Stomach (tissue), 9 donors: ENCODE results near the gene SGCE. TPM values are rescaled to one million over a fixed set of nuclear protein-coding genes. Genes with fewer than 3 reads are reported as not detected.
A peak's percentile ranks its signal among the peaks of the same experiment; 100 is the strongest.

Experiments used
- DNase-seq, 2 donors: peaks; one replicate each; pipeline versions ENCODE4 v3.0.0 to v3.0.0-alpha.2; 2013 to 2019
- H3K27ac ChIP-seq, 5 donors: fragments of 200-600 bp in 4 of 5; sonication (generic) in 4 of 5; one replicate each; pipeline ENCODE4 v1.5.1; 2013 to 2019; ENCODE audit warnings: mild to moderate bottlenecking in 1 of 5, moderate library complexity in 1 of 5
- H3K27me3 ChIP-seq, 3 donors: fragments of 200-600 bp; sonication (generic); one replicate each; pipeline ENCODE4 v1.5.1; 2017 to 2019; ENCODE audit warnings: mixed run types in 1 of 3
- H3K36me3 ChIP-seq, 4 donors: fragments of 200-600 bp; sonication (generic); 1 replicate in 3 of 4; 2 replicates in 1 of 4; pipeline ENCODE4 v1.5.1; 2016 to 2019
- H3K4me1 ChIP-seq, 4 donors: fragments of 200-600 bp; sonication (generic); one replicate each; pipeline ENCODE4 v1.5.1; 2016 to 2019
- H3K4me3 ChIP-seq, 4 donors: fragments of 200-600 bp; sonication (generic) in 3 of 4; one replicate each; pipeline ENCODE4 v1.5.1; 2016 to 2019; ENCODE audit warnings: mild to moderate bottlenecking in 1 of 4
- H3K9me3 ChIP-seq, 4 donors: fragments of 200-600 bp; sonication (generic); one replicate each; pipeline ENCODE4 v1.5.1; 2016 to 2019
- EP300 ChIP-seq: sonication (generic); formaldehyde crosslinking; IDR thresholded peaks from one replicate; pipeline ENCODE4 v1.6.1; 2017; ENCODE audit warnings: antibody characterized with exemption
- POLR2A ChIP-seq, 4 donors: fragments of 450-650 bp; IDR thresholded peaks; one replicate each; pipeline ENCODE4 v1.6.1; 2016; ENCODE audit warnings: antibody characterized with exemption in 4 of 4, control low read depth in 2 of 4, mild to moderate bottlenecking in 1 of 4, moderate library complexity in 1 of 4
- POLR2AphosphoS5 ChIP-seq, 3 donors: sonication (generic); formaldehyde crosslinking; IDR thresholded peaks; one replicate each; pipeline ENCODE4 v1.6.1; 2016; ENCODE audit warnings: antibody characterized with exemption in 3 of 3
- WGBS, 5 donors: extraction: QIAGEN DNeasy Blood & Tissue Kit in 3 of 5; methylation state at CpG; one replicate each; pipeline versions ENCODE4 v1.1.5 to v1.1.7; 2013 to 2018; 5-methylcytosine and 5-hydroxymethylcytosine counted together
- intact Hi-C: fragments of 100-400 bp; cut with DNase I; formaldehyde crosslinking; loops from one replicate; pipeline ENCODE4 v1.15.1; 2023; ENCODE audit warnings: low total_unique reads
- polyA plus RNA-seq, 3 donors: library from polyadenylated mRNA; stranded (reverse); fragments of 200-250 nt; gene quantifications; one replicate each; pipeline ENCODE4 v1.2.3, GENCODE V29; 2013
- total RNA-seq, 5 donors: library from RNA; depleted of rRNA; stranded (reverse); fragments of >200 nt; gene quantifications; one replicate each; pipeline versions ENCODE4 v1.1.0 to v1.2.3, GENCODE V29; 2014 to 2016
- TF ChIP-seq, protein P1 (sequence below), 7 experiments: fragments of 450-650 bp in 4 of 7; fragments of 200-600 bp in 3 of 7; sonication (generic) in 3 of 7; IDR thresholded peaks; one replicate each; pipeline ENCODE4 v1.5.1; 2016 to 2019; ENCODE audit warnings: antibody characterized with exemption in 7 of 7, control low read depth in 2 of 7, mild to moderate bottlenecking in 1 of 7
- donor health status: healthy with polysubstance abuse.
- donor health status: Bipolar disorder and iron deficiency.
- donor health status: healthy.

SGCE gene
- total and polyA plus RNA-seq, 8 donors, result 12.0 to 142 (median 66.9) TPM

DNA sequence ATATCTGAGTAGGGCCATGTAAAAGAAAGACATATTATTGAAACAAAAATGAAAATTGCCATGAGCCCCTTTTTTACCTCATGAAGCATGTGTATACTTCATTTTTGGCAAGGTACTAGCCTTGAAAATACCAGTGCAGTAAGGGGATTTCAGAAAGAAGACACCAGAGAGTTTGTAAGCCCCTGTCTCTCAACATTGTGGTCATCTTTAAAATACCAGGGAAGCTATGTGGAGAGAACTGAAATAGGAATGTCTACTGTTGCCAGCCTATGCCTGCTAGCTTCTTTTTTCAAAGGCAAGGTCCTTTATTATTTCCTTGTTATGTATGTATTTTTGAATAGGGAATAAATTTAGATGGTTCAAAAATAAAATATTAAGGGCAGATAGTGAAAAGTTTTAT, 88.5 kb downstream of the SGCE start:
- peaks cover 0 to 12% (median 6%) of the 10 kb centered on the region in 4 donors for H3K36me3 ChIP-seq
- no peak for TF ChIP-seq EP300
- no peak for TF ChIP-seq POLR2AphosphoS5 (IDR thresholded peaks at IDR 0.05)
- TF ChIP-seq, protein P1, sequence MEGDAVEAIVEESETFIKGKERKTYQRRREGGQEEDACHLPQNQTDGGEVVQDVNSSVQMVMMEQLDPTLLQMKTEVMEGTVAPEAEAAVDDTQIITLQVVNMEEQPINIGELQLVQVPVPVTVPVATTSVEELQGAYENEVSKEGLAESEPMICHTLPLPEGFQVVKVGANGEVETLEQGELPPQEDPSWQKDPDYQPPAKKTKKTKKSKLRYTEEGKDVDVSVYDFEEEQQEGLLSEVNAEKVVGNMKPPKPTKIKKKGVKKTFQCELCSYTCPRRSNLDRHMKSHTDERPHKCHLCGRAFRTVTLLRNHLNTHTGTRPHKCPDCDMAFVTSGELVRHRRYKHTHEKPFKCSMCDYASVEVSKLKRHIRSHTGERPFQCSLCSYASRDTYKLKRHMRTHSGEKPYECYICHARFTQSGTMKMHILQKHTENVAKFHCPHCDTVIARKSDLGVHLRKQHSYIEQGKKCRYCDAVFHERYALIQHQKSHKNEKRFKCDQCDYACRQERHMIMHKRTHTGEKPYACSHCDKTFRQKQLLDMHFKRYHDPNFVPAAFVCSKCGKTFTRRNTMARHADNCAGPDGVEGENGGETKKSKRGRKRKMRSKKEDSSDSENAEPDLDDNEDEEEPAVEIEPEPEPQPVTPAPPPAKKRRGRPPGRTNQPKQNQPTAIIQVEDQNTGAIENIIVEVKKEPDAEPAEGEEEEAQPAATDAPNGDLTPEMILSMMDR (IDR thresholded peaks at IDR 0.05), result no peak
- TF ChIP-seq POLR2A (IDR thresholded peaks at IDR 0.05), result no peak
- peaks cover 0 to under 1% (median 0%) of the 10 kb centered on the region in 4 donors for H3K4me1 ChIP-seq
- H3K27me3 ChIP-seq, result no peaks in the 10 kb centered on the region
- intact Hi-C loops, result no loop called here
- no peak overlapping the region for H3K27ac ChIP-seq
- no peak for DNase-seq
- no peaks in the 10 kb centered on the region for H3K9me3 ChIP-seq
- no peak overlapping the region for H3K4me3 ChIP-seq

DNA sequence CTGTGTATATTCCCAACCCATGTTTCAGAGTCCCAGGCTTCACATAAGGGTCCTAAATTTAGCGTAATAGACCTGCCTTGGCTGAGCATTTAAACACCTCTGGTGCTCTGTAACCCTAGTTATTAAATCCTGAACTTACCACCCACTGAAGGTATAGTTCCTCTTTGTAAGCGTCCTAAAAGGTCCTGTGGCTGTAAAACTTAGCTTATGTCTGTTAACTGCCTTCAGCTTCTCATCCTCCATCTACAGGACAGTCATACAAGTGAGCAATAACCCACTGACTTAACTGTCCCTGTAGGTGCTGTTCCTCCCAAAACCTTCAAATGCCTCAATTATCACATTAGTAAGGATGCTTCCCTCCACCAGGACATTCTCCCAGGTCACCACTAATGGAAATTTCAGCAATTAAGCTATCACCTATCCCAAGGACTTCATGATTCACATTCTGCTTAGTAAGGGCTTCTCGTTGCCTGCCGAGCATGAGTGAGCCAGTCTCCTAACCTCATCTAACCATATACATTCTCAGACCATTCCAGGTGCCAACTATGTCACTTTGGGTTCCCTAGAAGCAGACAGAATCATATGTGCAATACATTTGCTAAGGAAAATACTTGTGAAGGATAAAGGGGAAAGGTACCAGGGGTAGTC, 90.6 kb downstream of the SGCE start:
- intact Hi-C loops, result no loop called here
- H3K4me3 ChIP-seq, result no peak overlapping the region
- no peak overlapping the region for H3K27ac ChIP-seq
- DNase-seq, result no peak
- H3K27me3 ChIP-seq, result no peaks in the 10 kb centered on the region
- H3K9me3 ChIP-seq, result no peaks in the 10 kb centered on the region
- TF ChIP-seq EP300, result no peak
- TF ChIP-seq POLR2AphosphoS5 (IDR thresholded peaks at IDR 0.05), result no peak
- TF ChIP-seq POLR2A (IDR thresholded peaks at IDR 0.05), result no peak
- TF ChIP-seq, protein P1 (IDR thresholded peaks at IDR 0.05), result no peak
- H3K4me1 ChIP-seq, result peaks cover 0 to 12% (median 9%) of the 10 kb centered on the region in 4 donors
- WGBS, 5 donors, result 95 to 100% (median 97%) methylated on average over 4 of the region's 4 CpGs
- peaks cover 0 to 2% (median under 1%) of the 10 kb centered on the region in 4 donors for H3K36me3 ChIP-seq

DNA sequence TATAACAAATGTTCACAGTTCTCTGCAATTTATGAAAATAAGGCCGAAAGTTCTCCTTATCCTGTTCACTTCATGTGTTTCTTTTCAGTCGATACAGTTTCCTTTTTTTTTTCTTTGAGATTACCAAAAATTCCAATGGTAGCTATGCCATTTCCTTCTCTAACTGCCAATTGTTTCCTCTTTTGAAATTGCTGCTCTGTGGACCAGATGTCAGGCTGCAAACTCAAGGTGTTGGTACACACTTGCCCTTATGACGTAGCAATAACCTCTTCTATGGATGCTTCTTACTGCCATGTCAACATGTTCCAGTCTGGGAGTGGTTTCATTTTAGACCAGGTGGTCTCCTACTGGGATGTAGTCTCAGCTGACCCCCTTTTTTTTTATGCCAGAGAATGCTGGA, 93.4 kb downstream of the SGCE start:
- 69 to 75% (median 71%) methylated on average over 3 of the region's 3 CpGs for WGBS, 5 donors
- Histone ChIP-seq H3K9me3 (no peaks in the 10 kb centered on the region), H3K27ac (no peak overlapping the region), H3K27me3 (no peaks in the 10 kb centered on the region), H3K36me3 (no peaks in the 10 kb centered on the region), H3K4me1 (peaks cover 0 to 12% (median 11%) of the 10 kb centered on the region in 4 donors), H3K4me3 (no peak overlapping the region)
- intact Hi-C loops, result no loop called here
- no peak for DNase-seq
- TF ChIP-seq POLR2A (IDR thresholded peaks at IDR 0.05), result no peak
- TF ChIP-seq POLR2AphosphoS5 (IDR thresholded peaks at IDR 0.05), result no peak
- no peak for TF ChIP-seq EP300
- TF ChIP-seq, protein P1 (IDR thresholded peaks at IDR 0.05), result no peak

DNA sequence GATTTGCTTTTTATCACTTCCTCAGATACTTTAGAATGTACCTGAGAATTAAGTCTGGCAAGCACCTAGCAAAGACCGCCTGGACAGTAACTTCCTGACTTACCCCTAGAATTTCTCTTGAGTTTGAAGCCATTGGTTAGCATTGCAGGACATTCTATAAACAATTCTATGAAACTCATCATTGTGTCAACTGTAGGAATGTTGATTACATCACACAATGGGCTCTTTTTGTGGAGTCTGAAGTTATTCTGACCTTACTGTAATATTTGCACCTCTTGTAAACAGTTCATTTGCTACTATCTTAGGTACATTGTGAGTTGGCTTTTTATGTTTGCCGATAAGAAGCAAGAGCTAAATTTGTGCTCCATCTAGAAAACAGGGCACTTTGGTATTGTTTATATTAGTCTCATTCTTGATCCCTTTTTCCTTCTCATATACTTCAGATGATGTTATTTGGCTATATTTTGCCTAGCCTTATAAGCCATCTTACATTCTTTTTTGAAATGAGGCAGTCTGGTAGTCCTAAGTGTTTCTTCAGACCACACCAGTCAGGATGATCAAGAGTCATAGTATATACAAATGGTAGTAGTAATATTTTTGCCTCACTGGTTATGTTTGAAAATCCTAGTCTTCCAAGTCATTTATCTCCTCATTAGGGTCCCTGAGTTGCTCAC, 94.0 kb downstream of the SGCE start:
- intact Hi-C loops, result no loop called here

More for the DNA sequence above, 94.0 kb downstream of the SGCE start:
- Histone ChIP-seq H3K36me3 (peaks cover 0 to 5% (median 0%) of the 10 kb centered on the region in 4 donors), H3K4me3 (no peak overlapping the region), H3K27me3 (no peaks in the 10 kb centered on the region), H3K27ac (no peak overlapping the region), H3K4me1 (peaks cover 0 to 12% (median 11%) of the 10 kb centered on the region in 4 donors), H3K9me3 (no peaks in the 10 kb centered on the region)
- peak in 1 of 2 donors; percentile 5 for DNase-seq
- TF ChIP-seq, protein P1 (IDR thresholded peaks at IDR 0.05), result no peak
- TF ChIP-seq EP300, result no peak
- TF ChIP-seq POLR2A (IDR thresholded peaks at IDR 0.05), result no peak
- no peak for TF ChIP-seq POLR2AphosphoS5 (IDR thresholded peaks at IDR 0.05)
- WGBS, 5 donors, result 31 to 58% (median 42%) methylated on average over 2 of the region's 2 CpGs
